Measurements from ENCODE around the gene WDR7.

The WDR7 gene

GRCh38 chr18:56977309-56977708, 326.1 kb downstream of the WDR7 start:
- H3K4me3 ChIP-seq (ENCODE audit: low read length): no peak overlapping the region
- no peaks in the 10 kb centered on the region for H3K36me3 ChIP-seq (ENCODE audit: control insufficient read depth, insufficient read depth, low read length)
- H3K27me3 ChIP-seq (ENCODE audit: control insufficient read depth, insufficient read depth, low read length): no peaks in the 10 kb centered on the region
- no peak overlapping the region for H3K27ac ChIP-seq (ENCODE audit: low read depth, low read length)
- H3K9ac ChIP-seq (ENCODE audit: low read length): no peak overlapping the region
- H3K4me1 ChIP-seq (ENCODE audit: control insufficient read depth, insufficient read depth, low read length): no peaks in the 10 kb centered on the region

- H3K36me3 ChIP-seq (ENCODE audit: control insufficient read depth, insufficient read depth, low read length): no peaks in the 10 kb centered on the region
- H3K4me3 ChIP-seq (ENCODE audit: low read length): no peak overlapping the region
- no peaks in the 10 kb centered on the region for H3K27me3 ChIP-seq (ENCODE audit: control insufficient read depth, insufficient read depth, low read length)
- H3K9ac ChIP-seq (ENCODE audit: low read length): no peak overlapping the region
- no peaks in the 10 kb centered on the region for H3K4me1 ChIP-seq (ENCODE audit: control insufficient read depth, insufficient read depth, low read length)
- H3K27ac ChIP-seq (ENCODE audit: low read depth, low read length): no peak overlapping the region
Measured at GRCh38 chr18:56977771-56978170, 326.6 kb downstream of the WDR7 start.

GRCh38 chr18:56980151-56980550, 329.0 kb downstream of the WDR7 start:
- H3K4me1 ChIP-seq (ENCODE audit: control insufficient read depth, insufficient read depth, low read length): no peaks in the 10 kb centered on the region
- no peak overlapping the region for H3K4me3 ChIP-seq (ENCODE audit: low read length)
- H3K27me3 ChIP-seq (ENCODE audit: control insufficient read depth, insufficient read depth, low read length): no peaks in the 10 kb centered on the region
- no peak overlapping the region for H3K9ac ChIP-seq (ENCODE audit: low read length)
- H3K27ac ChIP-seq (ENCODE audit: low read depth, low read length): no peak overlapping the region
- no peaks in the 10 kb centered on the region for H3K36me3 ChIP-seq (ENCODE audit: control insufficient read depth, insufficient read depth, low read length)

- no peaks in the 10 kb centered on the region for H3K36me3 ChIP-seq (ENCODE audit: control insufficient read depth, insufficient read depth, low read length)
- H3K4me3 ChIP-seq (ENCODE audit: low read length): no peak overlapping the region
- H3K27me3 ChIP-seq (ENCODE audit: control insufficient read depth, insufficient read depth, low read length): no peaks in the 10 kb centered on the region
- no peak overlapping the region for H3K27ac ChIP-seq (ENCODE audit: low read depth, low read length)
- no peaks in the 10 kb centered on the region for H3K4me1 ChIP-seq (ENCODE audit: control insufficient read depth, insufficient read depth, low read length)
- H3K9ac ChIP-seq (ENCODE audit: low read length): no peak overlapping the region
Measured at GRCh38 chr18:56982766-56983165, 331.6 kb downstream of the WDR7 start.

GRCh38 chr18:56983275-56983992, 332.3 kb downstream of the WDR7 start:
- no peak overlapping the region for H3K27ac ChIP-seq (ENCODE audit: low read depth, low read length)
- no peak overlapping the region for H3K9ac ChIP-seq (ENCODE audit: low read length)
- no peak overlapping the region for H3K4me3 ChIP-seq (ENCODE audit: low read length)
- H3K27me3 ChIP-seq (ENCODE audit: control insufficient read depth, insufficient read depth, low read length): no peaks in the 10 kb centered on the region
- H3K4me1 ChIP-seq (ENCODE audit: control insufficient read depth, insufficient read depth, low read length): no peaks in the 10 kb centered on the region
- no peaks in the 10 kb centered on the region for H3K36me3 ChIP-seq (ENCODE audit: control insufficient read depth, insufficient read depth, low read length)

GRCh38 chr18:56984731-56985130, 333.6 kb downstream of the WDR7 start:
- Histone ChIP-seq H3K4me1 (ENCODE audit: control insufficient read depth, insufficient read depth, low read length) (no peaks in the 10 kb centered on the region), H3K36me3 (ENCODE audit: control insufficient read depth, insufficient read depth, low read length) (no peaks in the 10 kb centered on the region), H3K9ac (ENCODE audit: low read length) (no peak overlapping the region), H3K27me3 (ENCODE audit: control insufficient read depth, insufficient read depth, low read length) (no peaks in the 10 kb centered on the region), H3K4me3 (ENCODE audit: low read length) (no peak overlapping the region), H3K27ac (ENCODE audit: low read depth, low read length) (no peak overlapping the region)

GRCh38 chr18:56986829-56987228, 335.7 kb downstream of the WDR7 start:
- H3K4me3 ChIP-seq (ENCODE audit: low read length): no peak overlapping the region
- no peak overlapping the region for H3K9ac ChIP-seq (ENCODE audit: low read length)
- no peaks in the 10 kb centered on the region for H3K27me3 ChIP-seq (ENCODE audit: control insufficient read depth, insufficient read depth, low read length)
- H3K36me3 ChIP-seq (ENCODE audit: control insufficient read depth, insufficient read depth, low read length): no peaks in the 10 kb centered on the region
- H3K4me1 ChIP-seq (ENCODE audit: control insufficient read depth, insufficient read depth, low read length): no peaks in the 10 kb centered on the region
- no peak overlapping the region for H3K27ac ChIP-seq (ENCODE audit: low read depth, low read length)

GRCh38 chr18:56987236-56987635, 336.1 kb downstream of the WDR7 start:
- Histone ChIP-seq H3K27ac (ENCODE audit: low read depth, low read length) (no peak overlapping the region), H3K4me3 (ENCODE audit: low read length) (no peak overlapping the region), H3K9ac (ENCODE audit: low read length) (no peak overlapping the region), H3K4me1 (ENCODE audit: control insufficient read depth, insufficient read depth, low read length) (no peaks in the 10 kb centered on the region), H3K27me3 (ENCODE audit: control insufficient read depth, insufficient read depth, low read length) (no peaks in the 10 kb centered on the region), H3K36me3 (ENCODE audit: control insufficient read depth, insufficient read depth, low read length) (no peaks in the 10 kb centered on the region)

- Histone ChIP-seq H3K4me1 (ENCODE audit: control insufficient read depth, insufficient read depth, low read length) (no peaks in the 10 kb centered on the region), H3K4me3 (ENCODE audit: low read length) (no peak overlapping the region), H3K9ac (ENCODE audit: low read length) (no peak overlapping the region), H3K27ac (ENCODE audit: low read depth, low read length) (no peak overlapping the region), H3K27me3 (ENCODE audit: control insufficient read depth, insufficient read depth, low read length) (no peaks in the 10 kb centered on the region), H3K36me3 (ENCODE audit: control insufficient read depth, insufficient read depth, low read length) (no peaks in the 10 kb centered on the region)
Measured at GRCh38 chr18:56988022-56988421, 336.9 kb downstream of the WDR7 start.

- no peaks in the 10 kb centered on the region for H3K27me3 ChIP-seq (ENCODE audit: control insufficient read depth, insufficient read depth, low read length)
- H3K36me3 ChIP-seq (ENCODE audit: control insufficient read depth, insufficient read depth, low read length): no peaks in the 10 kb centered on the region
- no peak overlapping the region for H3K9ac ChIP-seq (ENCODE audit: low read length)
- no peaks in the 10 kb centered on the region for H3K4me1 ChIP-seq (ENCODE audit: control insufficient read depth, insufficient read depth, low read length)
- no peak overlapping the region for H3K4me3 ChIP-seq (ENCODE audit: low read length)
- no peak overlapping the region for H3K27ac ChIP-seq (ENCODE audit: low read depth, low read length)
Measured at GRCh38 chr18:56990678-56991077, 339.5 kb downstream of the WDR7 start.

GRCh38 chr18:56992777-56993176, 341.6 kb downstream of the WDR7 start:
- Histone ChIP-seq H3K36me3 (ENCODE audit: control insufficient read depth, insufficient read depth, low read length) (no peaks in the 10 kb centered on the region), H3K27ac (ENCODE audit: low read depth, low read length) (no peak overlapping the region), H3K9ac (ENCODE audit: low read length) (no peak overlapping the region), H3K4me3 (ENCODE audit: low read length) (no peak overlapping the region), H3K4me1 (ENCODE audit: control insufficient read depth, insufficient read depth, low read length) (no peaks in the 10 kb centered on the region), H3K27me3 (ENCODE audit: control insufficient read depth, insufficient read depth, low read length) (no peaks in the 10 kb centered on the region)

GRCh38 chr18:56995579-56996188, 344.5 kb downstream of the WDR7 start:
- Histone ChIP-seq H3K36me3 (ENCODE audit: control insufficient read depth, insufficient read depth, low read length) (no peaks in the 10 kb centered on the region), H3K27me3 (ENCODE audit: control insufficient read depth, insufficient read depth, low read length) (no peaks in the 10 kb centered on the region)

GRCh38 chr18:56997200-56997599, 346.0 kb downstream of the WDR7 start:
- Histone ChIP-seq H3K9ac (ENCODE audit: low read length) (no peak overlapping the region), H3K4me3 (ENCODE audit: low read length) (no peak overlapping the region), H3K27me3 (ENCODE audit: control insufficient read depth, insufficient read depth, low read length) (no peaks in the 10 kb centered on the region), H3K4me1 (ENCODE audit: control insufficient read depth, insufficient read depth, low read length) (no peaks in the 10 kb centered on the region), H3K36me3 (ENCODE audit: control insufficient read depth, insufficient read depth, low read length) (no peaks in the 10 kb centered on the region), H3K27ac (ENCODE audit: low read depth, low read length) (no peak overlapping the region)

More at GRCh38 chr18:56995579-56996188, 344.5 kb downstream of the WDR7 start:
- Histone ChIP-seq H3K9ac (ENCODE audit: low read length) (no peak overlapping the region), H3K4me1 (ENCODE audit: control insufficient read depth, insufficient read depth, low read length) (no peaks in the 10 kb centered on the region), H3K4me3 (ENCODE audit: low read length) (no peak overlapping the region), H3K27ac (ENCODE audit: low read depth, low read length) (no peak overlapping the region)
